GM12892 (cell line): Measurements from ENCODE around the gene MFSD11.

Experiments
- POLR2A ChIP-seq: IDR thresholded peaks from 2 replicates; pipeline ENCODE4 v1.6.1; 2011; ENCODE audit warnings: low read depth, low read length, control low read depth
- TAF1 ChIP-seq: IDR thresholded peaks from 2 replicates; pipeline ENCODE4 v1.6.1; 2011; ENCODE audit warnings: low read depth, mild to moderate bottlenecking, control low read depth, low read length, borderline replicate concordance

DNA sequence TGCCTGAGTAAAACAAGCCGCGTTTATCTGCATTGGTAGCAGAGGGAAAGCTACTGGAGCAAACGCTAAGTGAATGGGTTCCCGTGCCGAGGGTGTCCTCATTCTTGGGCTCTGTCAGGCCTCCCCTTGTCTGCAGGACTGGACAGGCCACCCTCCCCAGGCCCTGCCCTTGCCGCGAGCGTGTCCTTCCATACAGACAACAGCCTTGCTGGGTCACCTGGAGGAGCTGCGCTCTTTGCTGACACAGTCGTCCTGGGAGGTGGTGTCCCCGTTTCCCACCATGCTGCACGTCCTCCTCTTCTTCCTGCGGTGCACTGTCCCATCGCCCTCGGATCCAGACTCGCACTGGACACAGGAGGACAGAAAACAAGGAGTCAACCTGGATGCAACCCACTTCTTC, 19.4 kb upstream of the MFSD11 start:
- TF ChIP-seq POLR2A (no peak), TAF1 (no peak)
